Left ventricle myocardium superior (tissue), 1 donor: Measurements from ENCODE around the gene TTC3. TPM values are rescaled to one million over a fixed set of nuclear protein-coding genes. Genes with fewer than 3 reads are reported as not detected.
"Not testable (repeated sequence)": the region's sequence is repeated elsewhere in the genome, so short reads cannot be mapped to it uniquely, and the experiment has no call there.

ENCODE experiments used
- ATAC-seq: fragments of 200-7000 bp; cut with Tn5 transposase; one replicate; pipeline ENCODE4 v1.9.1; 2020; ENCODE audit warnings: mild to moderate bottlenecking, moderate library complexity
- DNase-seq: peaks from one replicate; pipeline ENCODE4 v3.0.0-alpha.2; 2020
- intact Hi-C: fragments of 100-400 bp; cut with micrococcal nuclease; formaldehyde crosslinking; loops from one replicate; pipeline ENCODE4 v1.11.0; 2022
- total RNA-seq: library from RNA; stranded (reverse); fragmentation: NEBNext Ultra II Directional; extraction: Animal tissue kit (Norgen Biotek cat#: 25700); gene quantifications from one replicate; pipeline ENCODE4 v1.2.1, GENCODE V29; 2021
- donor health status: DM: no; HTN: yes; CAD: no; lungs with severe emphysema.

The TTC3 gene
- total RNA-seq, 1 donor from 2014 or later, result 37.0 TPM

DNA sequence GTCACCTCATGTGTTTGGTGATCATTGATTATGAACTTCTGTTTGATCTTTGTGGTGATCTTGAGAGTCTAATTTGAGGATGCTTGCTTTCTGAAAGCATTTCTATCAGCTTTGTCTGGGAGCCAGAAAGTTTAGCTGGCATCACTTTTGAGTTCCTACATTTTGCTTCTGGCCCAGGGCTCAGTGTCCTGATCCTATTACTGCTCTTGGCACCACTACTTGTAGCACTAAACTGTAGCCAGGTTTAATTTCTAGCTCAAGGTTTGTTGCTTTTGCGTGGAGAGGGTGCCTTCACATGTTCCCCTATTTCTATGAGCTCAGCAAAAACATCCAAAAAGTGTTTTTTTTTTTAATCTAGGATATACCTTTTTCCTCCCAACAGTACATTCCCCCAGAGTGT lies 9.3 kb downstream of the TTC3 start:
- intact Hi-C loops, result no loop called here
- peak; percentile 57 for ATAC-seq

GRCh38 chr21:37082856-37083528 lies 9.9 kb downstream of the TTC3 start:
- ATAC-seq (peak; percentile 15), DNase-seq (no peak)
- intact Hi-C loops, result no loop called here

More for the DNA sequence above, 9.3 kb downstream of the TTC3 start:
- no peak for DNase-seq

GRCh38 chr21:37085726-37086125 lies 12.7 kb downstream of the TTC3 start:
- no peak for ATAC-seq

DNA sequence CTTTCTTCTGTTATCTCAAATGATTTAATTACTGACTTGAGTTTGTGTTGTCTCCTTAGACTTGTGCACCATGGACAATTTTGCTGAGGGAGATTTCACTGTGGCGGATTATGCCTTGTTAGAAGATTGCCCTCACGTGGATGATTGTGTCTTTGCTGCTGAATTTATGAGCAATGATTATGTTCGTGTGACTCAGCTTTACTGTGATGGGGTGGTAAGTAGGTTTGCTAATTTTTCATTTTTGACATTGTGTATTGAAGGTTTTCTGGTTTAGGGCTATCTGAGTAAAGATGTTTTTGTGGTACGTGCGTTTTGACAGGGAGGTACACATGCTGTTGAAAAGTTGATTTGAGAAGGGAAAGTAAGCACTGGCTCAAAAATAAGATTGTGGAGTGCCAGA lies 14.1 kb downstream of the TTC3 start:
- ATAC-seq, result peak; percentile 45

More at GRCh38 chr21:37085726-37086125, 12.7 kb downstream of the TTC3 start:
- DNase-seq, result no peak
- intact Hi-C loops, result no loop called here

GRCh38 chr21:37088186-37088735 lies 15.2 kb downstream of the TTC3 start:
- DNase-seq (no peak), ATAC-seq (no peak)
- intact Hi-C loops, result no loop called here

More for the DNA sequence above, 14.1 kb downstream of the TTC3 start:
- no peak for DNase-seq
- intact Hi-C loops, result no loop called here

DNA sequence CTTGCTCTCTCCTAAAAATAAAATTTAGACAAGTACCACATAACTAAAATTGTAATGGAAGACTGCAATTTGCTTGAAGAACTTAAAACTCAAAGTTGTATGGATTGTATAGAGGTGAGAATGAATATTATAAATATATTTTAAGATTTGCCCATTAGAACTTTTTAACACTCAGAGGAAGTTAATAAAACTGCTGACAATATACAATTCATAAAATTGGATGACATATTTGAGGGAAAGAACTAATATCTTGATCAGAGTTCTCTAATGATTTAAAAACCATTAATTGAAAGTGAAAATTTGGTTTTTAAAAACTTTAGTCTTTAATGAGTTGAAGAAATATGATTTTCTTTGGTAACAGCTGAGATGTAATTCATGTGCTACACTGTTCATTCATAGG lies 20.9 kb downstream of the TTC3 start:
- ATAC-seq, result no peak
- DNase-seq, result no peak
- intact Hi-C loops, result no loop called here

DNA sequence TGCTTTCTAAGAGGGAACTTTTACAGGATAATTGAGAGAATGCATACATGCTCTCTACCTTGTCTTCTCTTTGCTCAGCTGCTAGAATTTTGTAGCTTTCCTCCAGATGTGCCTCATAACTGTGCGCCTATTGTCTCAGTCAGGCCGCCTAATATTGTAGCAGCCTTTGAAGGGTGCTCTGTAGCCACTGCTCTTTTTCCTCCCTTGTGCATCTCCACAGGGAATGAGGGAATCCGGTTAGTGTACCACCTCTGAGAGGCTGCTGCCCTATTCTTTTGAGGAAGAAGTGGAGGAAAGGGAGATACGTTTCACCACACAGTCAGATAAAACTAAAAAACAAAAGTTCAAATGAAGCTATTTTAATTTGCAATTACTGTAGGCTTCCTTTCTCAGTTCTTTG lies 22.8 kb downstream of the TTC3 start:
- ATAC-seq (no peak), DNase-seq (no peak)
- intact Hi-C loops, result no loop called here

GRCh38 chr21:37098751-37099150 lies 25.7 kb downstream of the TTC3 start:
- DNase-seq, result no peak
- no peak for ATAC-seq
- intact Hi-C loops, result no loop called here

- no peak for DNase-seq
- intact Hi-C loops, result no loop called here
- ATAC-seq, result no peak
These were observed 27.3 kb downstream of the TTC3 start for GRCh38 chr21:37100316-37100715.

DNA sequence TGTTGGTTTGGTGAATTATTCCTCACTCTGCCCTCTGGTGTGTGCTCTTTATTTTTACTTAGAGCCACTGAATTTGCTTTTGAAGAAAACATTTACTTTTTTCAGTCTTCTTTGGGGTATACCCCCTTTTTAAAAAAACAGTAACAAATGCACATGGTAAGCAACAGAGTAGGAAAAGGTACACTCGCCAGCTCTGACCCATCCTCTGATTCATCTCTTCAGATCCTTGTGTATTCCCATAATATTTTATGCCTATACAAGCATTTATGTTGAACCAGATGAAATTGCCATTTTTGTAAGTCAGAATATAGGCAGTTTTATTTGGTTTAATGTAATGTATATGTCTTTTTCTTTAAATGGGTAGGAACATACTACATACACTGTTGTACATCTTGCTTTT lies 28.3 kb downstream of the TTC3 start:
- no peak for DNase-seq
- intact Hi-C loops, result no loop called here
- no peak for ATAC-seq

GRCh38 chr21:37102746-37103145 lies 29.7 kb downstream of the TTC3 start:
- intact Hi-C loops, ATAC-seq, DNase-seq: not testable (repeated sequence)

DNA sequence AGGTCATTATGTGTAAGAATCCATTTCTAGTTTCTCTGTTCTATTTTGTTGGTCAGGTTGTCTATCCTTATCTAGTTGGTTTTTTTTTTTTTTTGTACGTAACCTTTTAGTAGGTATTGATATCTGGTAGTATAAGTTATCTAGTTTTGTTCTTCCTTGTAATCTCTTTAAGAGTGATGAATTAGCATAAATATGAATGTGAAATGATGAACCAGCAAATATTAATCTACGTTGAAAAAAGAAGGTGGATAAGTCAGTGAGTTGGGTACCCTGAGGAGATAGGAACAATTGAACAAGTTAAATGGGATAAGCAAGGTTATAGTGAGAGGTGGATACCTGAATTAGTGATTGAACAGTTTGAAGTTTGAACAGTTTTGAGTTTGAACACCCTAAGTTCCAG lies 33.9 kb downstream of the TTC3 start:
- DNase-seq (no peak), ATAC-seq (no peak)

DNA sequence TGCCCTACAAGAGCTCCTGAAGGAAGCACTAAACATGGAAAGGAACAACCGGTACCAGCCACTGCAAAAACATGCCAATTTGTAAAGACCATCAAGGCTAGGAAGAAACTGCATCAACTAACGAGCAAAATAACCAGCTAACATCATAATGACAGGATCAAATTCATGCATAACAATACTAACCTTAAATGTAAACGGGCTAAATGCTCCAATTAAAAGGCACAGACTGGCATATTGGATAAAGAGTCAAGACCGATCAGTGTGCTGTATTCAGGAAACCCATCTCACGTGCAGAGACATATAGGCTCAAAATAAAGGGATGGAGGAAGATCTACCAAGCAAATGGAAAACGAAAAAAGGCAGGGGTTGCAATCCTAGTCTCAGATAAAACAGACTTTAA lies 38.0 kb downstream of the TTC3 start:
- DNase-seq, intact Hi-C loops, ATAC-seq: not testable (repeated sequence)

More for the DNA sequence above, 33.9 kb downstream of the TTC3 start:
- intact Hi-C loops, result no loop called here

- DNase-seq, intact Hi-C loops, ATAC-seq: not testable (repeated sequence)
These were observed 41.2 kb downstream of the TTC3 start for GRCh38 chr21:37114301-37114700.

- DNase-seq, ATAC-seq, intact Hi-C loops: not testable (repeated sequence)
These were observed 43.4 kb downstream of the TTC3 start for GRCh38 chr21:37116459-37116858.

DNA sequence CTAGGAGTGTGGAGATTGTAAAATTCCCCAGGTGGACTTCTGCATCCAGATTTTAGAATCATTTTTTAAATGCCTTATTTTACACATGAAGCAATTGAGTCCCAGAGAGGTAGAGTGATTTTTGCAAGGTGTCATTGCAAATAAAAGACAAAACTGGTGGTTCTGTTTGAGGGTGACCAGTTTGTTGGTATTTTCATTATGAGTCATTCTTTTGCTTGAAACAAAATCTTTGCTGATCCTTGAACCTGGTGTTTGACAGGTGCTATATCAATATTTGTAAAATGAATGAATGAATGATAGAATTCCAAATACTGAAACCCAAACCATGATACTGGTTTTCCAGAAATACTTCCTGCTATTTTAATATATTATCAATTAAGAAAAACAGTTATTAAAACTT lies 44.1 kb downstream of the TTC3 start:
- ATAC-seq, result no peak
- intact Hi-C loops, result no loop called here
- DNase-seq, result no peak

DNA sequence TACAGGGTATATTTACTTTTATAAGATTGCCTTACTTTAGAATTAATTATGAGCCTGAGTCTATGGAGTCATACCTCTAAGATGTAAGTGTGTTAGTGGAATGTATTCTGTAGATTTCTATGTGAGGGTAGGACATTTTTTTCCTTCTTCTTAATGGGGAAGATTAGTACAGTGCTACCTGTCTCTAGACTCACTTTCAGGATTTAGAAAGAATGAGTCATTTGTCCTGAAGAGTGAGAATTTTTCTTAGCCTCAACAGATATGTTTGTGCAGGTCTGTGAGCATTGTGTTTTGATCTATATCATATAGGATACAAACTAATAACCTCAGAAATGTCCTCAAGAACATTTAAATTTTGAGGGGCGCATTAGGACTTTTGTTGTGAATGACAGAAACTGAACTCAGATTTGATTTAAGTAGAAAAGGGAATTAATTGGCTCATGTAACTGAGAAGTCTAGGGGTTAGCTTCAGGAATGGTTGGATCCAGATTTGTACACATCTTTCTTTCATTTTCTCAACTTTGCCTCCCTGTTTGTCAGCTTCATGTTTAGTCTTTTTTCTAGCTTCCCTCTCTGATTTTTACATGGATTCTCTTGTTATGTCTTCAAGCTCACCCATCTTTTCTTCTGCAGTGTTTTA lies 45.3 kb downstream of the TTC3 start:
- DNase-seq (no peak), ATAC-seq (no peak)
- intact Hi-C loops, result no loop called here

GRCh38 chr21:37119421-37120218 lies 46.6 kb downstream of the TTC3 start:
- ATAC-seq (no peak), DNase-seq (no peak)
- intact Hi-C loops, result no loop called here

DNA sequence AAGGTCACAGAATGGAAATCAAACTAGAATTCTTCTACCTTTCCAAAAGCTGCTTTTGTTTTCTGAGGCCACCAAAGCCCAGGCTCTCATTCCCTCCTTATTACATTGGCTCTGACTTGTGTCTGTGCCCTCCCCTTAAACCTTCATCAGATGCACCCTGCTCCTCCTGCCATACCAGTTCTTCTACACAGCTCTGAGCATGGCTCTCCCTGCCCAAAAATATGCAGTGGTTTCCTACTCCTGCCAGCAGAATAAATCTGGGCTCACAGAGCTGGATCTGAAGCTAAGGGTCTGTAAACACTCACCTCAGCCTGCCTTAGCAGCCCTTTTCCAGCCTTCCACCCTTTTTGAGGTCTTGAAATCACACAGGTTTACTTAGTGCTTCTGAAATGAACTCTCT lies 55.0 kb downstream of the TTC3 start:
- ATAC-seq (no peak), DNase-seq (no peak)
- intact Hi-C loops, result no loop called here

GRCh38 chr21:37130971-37131370 lies 57.9 kb downstream of the TTC3 start:
- no peak for ATAC-seq
- DNase-seq, result no peak
- intact Hi-C loops, result no loop called here
